Calu3 (cell line): ENCODE results near the gene ASB7. TPM values are rescaled to one million over a fixed set of nuclear protein-coding genes. Genes with fewer than 3 reads are reported as not detected.

Experiments
- BruUV-seq: library from RNA; stranded (reverse); fragments of 400-500 nt; replicated peaks from 2 replicates; lab custom pipeline; 2021; lab: Mats Ljungman, UMichigan
- CTCF ChIA-PET: fragments of 300-600 bp; sonication (Branson Sonifier 250); formaldehyde crosslinking; loops from one replicate; lab custom pipeline; 2022; ENCODE audit warnings: antibody characterized with exemption; lab: Charles Lee
- DNase-seq: peaks from one replicate; pipeline ENCODE4 v3.0.0; 2022
- H3K27ac Mint-ChIP-seq: one replicate; pipeline ENCODE4 v1.8.0; 2022; ENCODE audit warnings: mixed read lengths; ENCODE audit not compliant: unreplicated experiment
- H3K27me3 Mint-ChIP-seq: one replicate; pipeline ENCODE4 v1.8.0; 2022; ENCODE audit warnings: mixed read lengths; ENCODE audit not compliant: unreplicated experiment
- H3K36me3 Mint-ChIP-seq: one replicate; pipeline ENCODE4 v1.8.0; 2022; ENCODE audit warnings: mild to moderate bottlenecking, moderate library complexity, mixed read lengths; ENCODE audit not compliant: insufficient read depth, unreplicated experiment
- H3K4me1 Mint-ChIP-seq: one replicate; pipeline ENCODE4 v1.8.0; 2022; ENCODE audit warnings: mild to moderate bottlenecking, low read depth, mixed read lengths; ENCODE audit not compliant: unreplicated experiment
- H3K4me3 Mint-ChIP-seq: one replicate; pipeline ENCODE4 v1.8.0; 2022; ENCODE audit warnings: mild to moderate bottlenecking, low read depth, moderate library complexity, mixed read lengths; ENCODE audit not compliant: unreplicated experiment
- H3K9me3 Mint-ChIP-seq: one replicate; pipeline ENCODE4 v1.8.0; 2022; ENCODE audit warnings: low read depth, mixed read lengths; ENCODE audit not compliant: unreplicated experiment
- intact Hi-C: fragments of 100-400 bp; cut with micrococcal nuclease; formaldehyde crosslinking; loops from one replicate; pipeline ENCODE4 v1.10.0; 2022; ENCODE audit not compliant: unreplicated experiment
- total RNA-seq: library from RNA; stranded (reverse); gene quantifications from 2 replicates; pipeline ENCODE4 v1.2.3, GENCODE V29; 2022
- TF ChIP-seq, protein P1 (sequence below): fragments of 200-600 bp; IDR thresholded peaks from one replicate; pipeline ENCODE4 v1.8.0; 2022; ENCODE audit warnings: antibody characterized with exemption; ENCODE audit not compliant: unreplicated experiment

Gene ASB7
- total RNA-seq, 1 experiment from 2014 or later: 19.4 TPM

GRCh38 chr15:100683434-100683833 is 81.0 kb downstream of the ASB7 start:
- no TSS peak for BruUV-seq
- TF ChIP-seq, protein P1, sequence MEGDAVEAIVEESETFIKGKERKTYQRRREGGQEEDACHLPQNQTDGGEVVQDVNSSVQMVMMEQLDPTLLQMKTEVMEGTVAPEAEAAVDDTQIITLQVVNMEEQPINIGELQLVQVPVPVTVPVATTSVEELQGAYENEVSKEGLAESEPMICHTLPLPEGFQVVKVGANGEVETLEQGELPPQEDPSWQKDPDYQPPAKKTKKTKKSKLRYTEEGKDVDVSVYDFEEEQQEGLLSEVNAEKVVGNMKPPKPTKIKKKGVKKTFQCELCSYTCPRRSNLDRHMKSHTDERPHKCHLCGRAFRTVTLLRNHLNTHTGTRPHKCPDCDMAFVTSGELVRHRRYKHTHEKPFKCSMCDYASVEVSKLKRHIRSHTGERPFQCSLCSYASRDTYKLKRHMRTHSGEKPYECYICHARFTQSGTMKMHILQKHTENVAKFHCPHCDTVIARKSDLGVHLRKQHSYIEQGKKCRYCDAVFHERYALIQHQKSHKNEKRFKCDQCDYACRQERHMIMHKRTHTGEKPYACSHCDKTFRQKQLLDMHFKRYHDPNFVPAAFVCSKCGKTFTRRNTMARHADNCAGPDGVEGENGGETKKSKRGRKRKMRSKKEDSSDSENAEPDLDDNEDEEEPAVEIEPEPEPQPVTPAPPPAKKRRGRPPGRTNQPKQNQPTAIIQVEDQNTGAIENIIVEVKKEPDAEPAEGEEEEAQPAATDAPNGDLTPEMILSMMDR: no peak
- CTCF ChIA-PET: no interaction called here
- Mint-ChIP-seq H3K4me1 (peaks cover 33% of the 10 kb centered on the region), H3K27me3 (no peaks in the 10 kb centered on the region), H3K36me3 (no peaks in the 10 kb centered on the region), H3K27ac (no peak overlapping the region), H3K9me3 (peaks cover 10% of the 10 kb centered on the region), H3K4me3 (no peak overlapping the region)
- intact Hi-C loops: no loop called here
- no peak for DNase-seq

DNA sequence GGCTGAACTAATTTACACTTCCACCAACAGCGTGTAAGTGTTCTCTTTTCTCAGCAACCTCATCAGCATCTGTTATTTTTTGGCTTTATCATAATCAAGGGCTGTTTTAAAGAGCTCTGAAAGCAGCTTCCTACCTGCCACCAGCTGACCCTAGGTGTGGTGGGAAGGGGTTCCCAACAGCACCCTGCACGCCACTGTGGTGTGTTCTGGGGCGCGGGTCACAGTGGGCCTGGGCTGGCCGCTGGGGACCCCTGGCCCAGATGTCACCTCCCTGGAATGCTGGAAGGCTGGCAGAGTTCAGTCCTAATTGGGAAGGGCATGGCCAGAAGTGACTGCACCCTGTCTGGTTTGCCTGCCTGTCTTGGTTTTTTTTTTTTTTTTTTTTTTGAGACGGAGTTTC is 82.2 kb downstream of the ASB7 start:
- peaks cover 44% of the 10 kb centered on the region for H3K4me1 Mint-ChIP-seq
- intact Hi-C loops: no loop called here
- no TSS peak for BruUV-seq
- no peak overlapping the region for H3K4me3 Mint-ChIP-seq
- H3K27ac Mint-ChIP-seq: no peak overlapping the region
- no peaks in the 10 kb centered on the region for H3K27me3 Mint-ChIP-seq
- CTCF ChIA-PET: no interaction called here
- H3K36me3 Mint-ChIP-seq: no peaks in the 10 kb centered on the region
- H3K9me3 Mint-ChIP-seq: peaks cover 10% of the 10 kb centered on the region
- TF ChIP-seq, protein P1: no peak
- DNase-seq: no peak

GRCh38 chr15:100686021-100686724 is 83.8 kb downstream of the ASB7 start:
- peaks cover 44% of the 10 kb centered on the region for H3K4me1 Mint-ChIP-seq
- no peak for DNase-seq
- BruUV-seq: no TSS peak
- no peak overlapping the region for H3K4me3 Mint-ChIP-seq
- TF ChIP-seq, protein P1: no peak
- CTCF ChIA-PET: no interaction called here
- no peak overlapping the region for H3K27ac Mint-ChIP-seq
- intact Hi-C loops: no loop called here
- peaks cover 6% of the 10 kb centered on the region for H3K9me3 Mint-ChIP-seq
- H3K27me3 Mint-ChIP-seq: no peaks in the 10 kb centered on the region
- H3K36me3 Mint-ChIP-seq: no peaks in the 10 kb centered on the region

DNA sequence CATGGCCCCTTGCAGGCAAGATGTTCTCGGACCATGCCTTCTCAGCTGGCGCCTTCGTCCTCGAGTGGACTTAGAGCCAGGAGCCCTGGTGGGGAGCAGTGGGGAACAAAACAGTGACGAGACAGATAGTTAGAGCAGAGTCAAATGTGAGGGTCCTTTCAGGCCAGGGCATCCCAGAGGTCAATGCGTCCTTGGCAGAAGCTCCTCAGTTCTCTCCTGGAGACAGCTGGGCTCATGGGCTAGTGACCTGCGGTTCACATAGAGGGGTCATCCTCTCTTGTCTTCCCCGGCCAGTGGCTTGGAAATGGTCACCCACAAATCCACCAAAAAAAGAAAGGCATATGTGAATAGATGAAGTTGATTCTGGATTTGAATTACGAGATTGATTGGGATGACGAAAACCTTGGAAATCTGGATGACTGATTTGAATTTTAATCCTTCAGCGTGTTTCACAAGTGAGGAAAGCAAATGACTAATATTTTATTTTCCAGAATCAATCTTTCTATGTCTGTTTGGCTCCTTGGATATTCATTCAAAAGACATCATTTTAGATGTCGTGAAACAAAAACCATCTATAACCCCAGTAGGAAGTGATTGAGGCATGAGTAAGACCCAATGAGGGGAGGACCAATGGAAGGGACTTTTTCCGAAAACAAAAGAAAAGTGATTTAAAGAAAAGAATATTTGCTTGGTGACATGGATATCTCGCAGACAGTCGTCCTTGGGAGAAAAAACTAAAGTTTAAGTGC is 84.5 kb downstream of the ASB7 start:
- intact Hi-C loops: no loop called here
- Mint-ChIP-seq H3K27ac (no peak overlapping the region), H3K27me3 (no peaks in the 10 kb centered on the region), H3K4me3 (no peak overlapping the region), H3K9me3 (peaks cover 3% of the 10 kb centered on the region), H3K4me1 (peaks cover 37% of the 10 kb centered on the region), H3K36me3 (no peaks in the 10 kb centered on the region)
- BruUV-seq: no TSS peak
- CTCF ChIA-PET: no interaction called here
- TF ChIP-seq, protein P1: no peak
- DNase-seq: no peak
